Neutrophil (primary cell): ENCODE data around the gene TSPAN11.

Experiments
- H3K27ac ChIP-seq: fragments of 200-600 bp; sonication (generic); 2 replicates; pipeline ENCODE4 v1.5.1; 2016; ENCODE audit warnings: mild to moderate bottlenecking, moderate library complexity
- H3K27me3 ChIP-seq: fragments of 200-600 bp; sonication (generic); 2 replicates; pipeline ENCODE4 v1.6.0; 2016; ENCODE audit warnings: mild to moderate bottlenecking
- H3K36me3 ChIP-seq: fragments of 200-600 bp; sonication (generic); 2 replicates; pipeline ENCODE4 v1.5.1; 2017
- H3K4me1 ChIP-seq, 2 experiments: fragments of 200-600 bp in 1 of 2; sonication (generic) in 1 of 2; 1 replicate in 1 of 2; 2 replicates in 1 of 2; pipeline versions ENCODE4 v1.5.1 to v1.6.1; 2013 to 2016; ENCODE audit warnings: low read depth in 1 of 2, low read length in 1 of 2, mild to moderate bottlenecking in 1 of 2, moderate library complexity in 1 of 2; ENCODE audit not compliant: control insufficient read depth in 1 of 2, insufficient read depth in 1 of 2
- H3K4me3 ChIP-seq, 2 experiments: fragments of 200-600 bp in 1 of 2; sonication (generic) in 1 of 2; 1 replicate in 1 of 2; 2 replicates in 1 of 2; pipeline ENCODE4 v1.5.1; 2013 to 2016; ENCODE audit warnings: low read depth in 1 of 2, low read length in 1 of 2, mild to moderate bottlenecking in 1 of 2, moderate library complexity in 1 of 2
- H3K9me3 ChIP-seq: fragments of 200-600 bp; sonication (generic); 2 replicates; pipeline ENCODE4 v1.5.1; 2016
- TF ChIP-seq, protein P1 (sequence below): fragments of 200-600 bp; sonication (generic); IDR thresholded peaks from 2 replicates; pipeline ENCODE4 v1.5.1; 2016; ENCODE audit warnings: antibody characterized with exemption

The TSPAN11 gene

GRCh38 chr12:30975581-30975980 lies 49.0 kb downstream of the TSPAN11 start:
- Histone ChIP-seq H3K27me3 (peaks cover 8% of the 10 kb centered on the region), H3K27ac (no peak overlapping the region), H3K36me3 (no peaks in the 10 kb centered on the region), H3K4me3 (no peak overlapping the region), H3K9me3 (no peaks in the 10 kb centered on the region), H3K4me1 (no peaks in the 10 kb centered on the region)
- TF ChIP-seq, protein P1, sequence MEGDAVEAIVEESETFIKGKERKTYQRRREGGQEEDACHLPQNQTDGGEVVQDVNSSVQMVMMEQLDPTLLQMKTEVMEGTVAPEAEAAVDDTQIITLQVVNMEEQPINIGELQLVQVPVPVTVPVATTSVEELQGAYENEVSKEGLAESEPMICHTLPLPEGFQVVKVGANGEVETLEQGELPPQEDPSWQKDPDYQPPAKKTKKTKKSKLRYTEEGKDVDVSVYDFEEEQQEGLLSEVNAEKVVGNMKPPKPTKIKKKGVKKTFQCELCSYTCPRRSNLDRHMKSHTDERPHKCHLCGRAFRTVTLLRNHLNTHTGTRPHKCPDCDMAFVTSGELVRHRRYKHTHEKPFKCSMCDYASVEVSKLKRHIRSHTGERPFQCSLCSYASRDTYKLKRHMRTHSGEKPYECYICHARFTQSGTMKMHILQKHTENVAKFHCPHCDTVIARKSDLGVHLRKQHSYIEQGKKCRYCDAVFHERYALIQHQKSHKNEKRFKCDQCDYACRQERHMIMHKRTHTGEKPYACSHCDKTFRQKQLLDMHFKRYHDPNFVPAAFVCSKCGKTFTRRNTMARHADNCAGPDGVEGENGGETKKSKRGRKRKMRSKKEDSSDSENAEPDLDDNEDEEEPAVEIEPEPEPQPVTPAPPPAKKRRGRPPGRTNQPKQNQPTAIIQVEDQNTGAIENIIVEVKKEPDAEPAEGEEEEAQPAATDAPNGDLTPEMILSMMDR: no peak

GRCh38 chr12:30976206-30976605 lies 49.7 kb downstream of the TSPAN11 start:
- Histone ChIP-seq H3K9me3 (no peaks in the 10 kb centered on the region), H3K4me3 (no peak overlapping the region), H3K36me3 (no peaks in the 10 kb centered on the region), H3K27me3 (peaks cover 2% of the 10 kb centered on the region), H3K27ac (no peak overlapping the region), H3K4me1 (no peaks in the 10 kb centered on the region)
- TF ChIP-seq, protein P1: no peak

DNA sequence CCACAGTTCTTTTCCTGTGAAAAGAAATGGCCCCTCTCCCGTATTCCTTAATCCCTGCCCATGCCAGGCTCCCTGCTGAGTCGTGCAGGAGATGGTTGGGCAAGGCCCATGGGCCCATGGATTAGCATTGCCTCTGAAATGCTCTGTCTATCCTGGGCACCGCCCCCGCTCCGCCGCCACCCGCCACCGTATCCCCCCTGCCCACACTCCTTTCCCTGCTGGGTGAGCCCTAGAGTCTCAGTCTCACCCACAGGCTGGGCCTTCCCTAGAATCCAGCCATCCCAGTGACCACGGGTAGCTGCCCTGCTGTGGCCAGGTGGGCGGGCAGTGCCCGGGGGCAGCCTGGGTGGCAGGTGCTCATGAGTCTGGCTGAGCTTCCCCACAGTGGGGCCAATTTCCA lies 50.6 kb downstream of the TSPAN11 start:
- Histone ChIP-seq H3K36me3 (no peaks in the 10 kb centered on the region), H3K4me1 (no peaks in the 10 kb centered on the region), H3K27me3 (no peaks in the 10 kb centered on the region), H3K4me3 (no peak overlapping the region), H3K9me3 (no peaks in the 10 kb centered on the region), H3K27ac (no peak overlapping the region)
- TF ChIP-seq, protein P1: no peak

DNA sequence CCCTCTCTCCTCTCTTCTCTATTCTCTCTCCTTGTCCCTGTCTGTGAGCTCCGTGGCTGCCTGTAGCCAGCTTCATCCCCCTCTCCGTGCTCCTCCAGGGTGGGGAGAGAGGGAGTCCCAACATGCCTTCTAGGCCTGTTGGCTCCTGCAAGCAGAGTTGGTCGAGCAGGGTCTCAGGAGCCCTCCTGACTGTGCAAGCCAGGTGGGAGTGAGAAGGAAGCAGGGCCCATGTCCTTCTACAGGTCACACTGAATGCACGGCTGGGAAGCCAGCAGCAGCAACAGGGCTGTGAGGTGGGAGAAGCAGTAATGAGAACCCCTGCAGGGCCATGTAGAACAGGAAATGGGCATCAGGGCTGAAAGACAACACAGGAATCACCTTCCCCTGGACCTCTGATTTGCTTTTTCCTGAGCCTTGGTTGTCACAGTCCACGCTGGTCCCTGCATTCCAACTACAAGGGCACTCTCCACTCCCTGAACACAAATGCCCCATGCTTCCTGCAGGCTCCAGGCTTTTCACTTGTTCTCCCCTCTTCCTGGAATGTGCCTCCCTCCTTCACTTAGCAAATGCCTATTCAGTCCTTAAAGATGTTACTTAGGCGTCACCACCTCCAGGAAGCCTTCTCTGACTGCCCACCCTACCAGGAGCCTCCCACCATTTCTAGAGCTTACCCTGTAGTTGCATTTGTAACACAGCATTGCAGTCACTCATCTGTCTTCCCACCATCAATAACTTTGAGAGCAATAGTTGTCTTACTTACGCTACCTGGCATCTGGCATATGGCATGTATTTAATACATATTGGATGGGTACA lies 51.2 kb downstream of the TSPAN11 start:
- H3K9me3 ChIP-seq: no peaks in the 10 kb centered on the region
- no peaks in the 10 kb centered on the region for H3K27me3 ChIP-seq
- H3K4me3 ChIP-seq: no peak overlapping the region
- H3K36me3 ChIP-seq: no peaks in the 10 kb centered on the region
- H3K27ac ChIP-seq: no peak overlapping the region
- no peaks in the 10 kb centered on the region for H3K4me1 ChIP-seq
- TF ChIP-seq, protein P1: no peak

DNA sequence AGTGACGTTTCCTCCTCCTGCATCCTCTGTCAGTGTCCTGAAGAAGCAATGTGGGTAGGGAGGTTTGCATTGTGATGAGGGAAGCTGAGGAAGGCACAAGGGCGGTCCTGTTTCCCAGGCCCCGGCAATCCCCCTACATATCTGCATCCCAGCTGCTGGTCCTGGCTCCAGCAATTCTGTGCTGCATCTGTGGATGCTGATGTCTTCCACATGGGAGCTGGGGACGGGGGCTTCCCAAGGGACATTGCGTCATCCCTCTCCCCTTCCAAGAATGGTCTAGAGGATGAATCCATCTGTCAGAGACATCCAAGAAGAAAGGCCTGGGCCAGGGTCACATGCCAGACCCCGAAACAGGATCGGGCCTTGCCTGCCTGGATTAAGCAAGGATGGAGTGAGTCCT lies 52.1 kb downstream of the TSPAN11 start:
- Histone ChIP-seq H3K27me3 (no peaks in the 10 kb centered on the region), H3K9me3 (no peaks in the 10 kb centered on the region), H3K4me3 (no peak overlapping the region), H3K36me3 (no peaks in the 10 kb centered on the region), H3K4me1 (no peaks in the 10 kb centered on the region), H3K27ac (no peak overlapping the region)
- TF ChIP-seq, protein P1: no peak
